CD4-positive, alpha-beta T cell treated with Interleukin-1 beta for 1 hour (primary cell): ENCODE results near the gene RCOR1.
A peak's percentile ranks its signal among the peaks of the same experiment; 100 is the strongest.

ENCODE experiments used
- DNase-seq, 2 donors: peaks; one replicate each; pipeline ENCODE4 v3.0.0-alpha.2; 2020 to 2022

The RCOR1 gene

DNA sequence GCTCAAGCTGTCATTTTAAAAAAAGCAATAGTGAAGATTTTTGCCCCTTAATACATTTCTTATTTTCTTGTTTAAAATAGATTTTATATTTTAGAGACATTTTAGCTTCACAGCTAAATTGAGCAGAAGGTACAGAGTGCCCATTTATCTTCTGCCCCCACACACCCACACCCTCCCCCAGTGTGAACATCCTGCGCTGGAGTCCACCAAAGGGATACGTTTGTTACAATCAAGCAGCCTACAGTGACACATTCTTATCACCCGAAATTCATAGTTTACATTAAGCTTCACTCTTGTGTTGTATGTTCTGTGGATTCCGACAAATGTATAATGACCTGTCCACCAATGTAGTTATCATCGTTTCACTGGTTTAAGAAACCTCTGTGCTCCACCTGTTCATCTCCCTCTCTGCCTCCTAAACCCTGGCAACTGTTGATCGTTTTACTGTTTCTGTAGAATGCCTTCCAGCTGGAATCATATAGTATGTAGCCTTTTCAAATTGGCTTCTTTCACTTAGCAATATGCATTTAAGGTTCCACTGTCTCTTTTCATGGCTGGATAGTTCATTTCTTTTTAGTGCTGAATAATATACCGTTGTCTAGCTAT, 93.8 kb downstream of the RCOR1 start:
- no peak for DNase-seq

DNA sequence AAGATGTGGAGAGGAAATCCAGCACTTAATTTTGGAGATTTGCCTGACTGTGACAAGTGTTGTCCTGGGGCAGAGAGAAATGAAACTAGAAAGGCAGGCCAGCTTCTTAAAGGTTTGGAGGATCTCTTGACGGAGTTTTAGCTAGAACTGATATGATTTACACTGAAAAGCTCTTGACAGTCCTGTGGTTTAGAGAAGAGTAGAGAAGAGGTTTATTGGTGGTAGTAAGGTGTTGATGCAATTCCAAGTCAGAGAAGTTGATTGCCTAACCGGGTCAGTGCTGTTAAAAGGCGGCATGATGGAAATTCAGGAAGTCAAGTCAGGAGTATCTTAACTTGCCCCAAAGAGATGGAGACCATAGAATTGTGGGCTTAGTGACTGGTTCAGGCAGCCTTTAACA, 95.8 kb downstream of the RCOR1 start:
- DNase-seq: no peak

DNA sequence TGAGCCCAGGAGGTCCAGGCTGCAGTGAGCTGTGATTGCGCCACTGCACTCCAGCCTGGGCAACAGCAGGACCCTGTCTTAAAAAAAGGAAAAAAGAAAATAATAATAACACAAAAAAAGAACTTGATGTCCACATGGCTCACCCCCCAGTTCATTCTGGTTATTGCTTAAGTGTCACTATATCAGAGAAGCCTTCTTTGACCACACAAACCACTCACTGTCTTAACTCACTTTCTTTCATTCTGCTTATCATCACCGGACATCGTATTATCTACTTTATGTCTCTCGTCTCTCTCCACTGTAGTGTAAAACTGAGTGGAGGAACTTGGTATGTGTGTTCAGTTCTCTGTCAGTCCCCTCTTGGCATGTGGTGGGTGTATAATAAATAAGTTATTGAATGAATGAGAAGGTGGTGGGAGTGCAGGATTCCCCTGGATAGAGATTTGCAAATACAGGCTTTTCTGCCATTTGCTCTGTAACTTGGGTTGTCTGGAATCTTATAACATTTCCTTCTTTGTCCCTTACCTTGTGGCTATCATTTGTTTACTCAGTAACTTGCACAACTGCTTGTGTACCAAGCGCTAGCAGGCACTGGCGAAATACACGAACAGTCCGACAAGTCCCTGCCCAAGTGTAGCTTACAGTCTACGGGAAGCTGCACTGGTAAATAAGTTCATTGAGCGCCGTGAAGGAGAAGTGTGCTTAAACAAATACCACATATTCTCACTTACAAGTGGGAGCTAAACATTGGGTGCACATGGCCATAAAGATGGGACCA, 98.2 kb downstream of the RCOR1 start:
- DNase-seq: no peak

GRCh38 chr14:102691763-102692162, 99.3 kb downstream of the RCOR1 start:
- no peak for DNase-seq

DNA sequence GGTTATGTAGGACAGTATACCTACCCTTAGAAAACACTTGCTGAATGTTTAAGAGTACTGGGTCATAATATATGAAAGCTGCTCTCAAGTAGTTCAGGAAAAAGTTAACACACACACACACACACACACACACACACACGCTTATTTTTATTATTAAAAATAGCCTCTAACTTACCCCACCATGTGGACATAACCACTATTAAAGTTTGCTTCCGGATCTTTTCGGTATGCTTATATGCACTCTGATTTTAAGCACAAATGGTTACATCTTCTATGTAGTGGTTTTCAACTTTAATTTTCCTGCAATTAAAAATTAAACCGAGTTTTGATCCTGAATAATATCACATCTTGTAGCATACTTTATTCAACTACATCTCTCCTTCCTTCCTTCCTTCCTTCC, 99.9 kb downstream of the RCOR1 start:
- no peak for DNase-seq

DNA sequence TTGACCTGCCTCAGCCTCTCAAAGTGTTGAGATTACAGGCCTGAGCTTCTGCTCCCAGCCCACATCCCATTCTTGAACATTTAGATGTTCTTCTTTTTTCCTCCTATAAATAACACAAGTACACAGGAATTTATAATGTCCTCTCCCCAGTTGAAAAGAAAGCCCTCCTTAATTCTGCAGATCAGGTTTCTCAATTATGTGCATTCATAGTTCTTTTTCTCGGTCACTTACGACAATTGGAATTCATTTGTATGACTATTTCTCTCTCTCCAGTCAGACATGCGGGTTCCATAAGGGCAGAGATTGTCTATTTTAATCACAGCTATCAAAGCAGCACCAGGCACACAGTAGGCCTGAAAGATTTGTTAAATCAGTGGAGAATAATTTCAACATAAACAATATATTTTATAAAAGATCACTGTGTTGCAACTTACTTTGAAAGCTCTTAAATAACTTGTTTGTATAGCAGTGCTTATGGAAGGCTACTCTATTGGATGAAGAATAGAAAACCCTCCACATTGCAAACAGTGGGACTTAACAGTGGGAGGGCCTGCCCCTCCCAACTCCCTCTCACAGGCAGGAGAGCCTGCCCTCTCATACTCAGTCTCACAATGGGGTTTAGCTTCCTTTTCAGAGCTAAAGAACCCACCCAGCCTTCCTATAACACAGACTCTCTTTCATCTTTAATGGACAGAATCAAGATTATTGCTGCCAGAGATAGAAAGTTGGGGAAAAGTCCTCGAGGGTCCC, 100.7 kb downstream of the RCOR1 start:
- DNase-seq: no peak

GRCh38 chr14:102694530-102695166, 102.2 kb downstream of the RCOR1 start:
- DNase-seq: peak; percentile 38 to 72

DNA sequence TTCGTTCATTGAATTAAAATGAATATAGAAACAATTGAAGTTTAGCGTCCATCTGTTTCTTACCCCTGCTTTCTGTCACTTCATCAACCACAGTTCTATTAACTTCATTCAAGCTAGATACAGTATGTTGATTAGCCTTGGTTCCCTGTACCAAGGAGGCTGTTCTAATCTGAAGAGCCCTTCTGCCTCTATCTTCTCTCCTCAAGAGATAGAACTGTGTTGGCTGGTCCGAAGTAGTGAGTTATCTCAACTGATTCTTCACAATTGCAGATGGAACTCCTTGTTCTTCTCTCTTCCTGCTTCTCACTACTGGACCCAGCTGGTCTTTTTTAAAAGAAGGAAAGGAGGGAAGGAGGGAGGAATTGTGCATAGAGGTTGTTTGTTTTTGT, 102.7 kb downstream of the RCOR1 start:
- no peak for DNase-seq

- DNase-seq: no peak
Observed at GRCh38 chr14:102696332-102696731, 103.9 kb downstream of the RCOR1 start.

DNA sequence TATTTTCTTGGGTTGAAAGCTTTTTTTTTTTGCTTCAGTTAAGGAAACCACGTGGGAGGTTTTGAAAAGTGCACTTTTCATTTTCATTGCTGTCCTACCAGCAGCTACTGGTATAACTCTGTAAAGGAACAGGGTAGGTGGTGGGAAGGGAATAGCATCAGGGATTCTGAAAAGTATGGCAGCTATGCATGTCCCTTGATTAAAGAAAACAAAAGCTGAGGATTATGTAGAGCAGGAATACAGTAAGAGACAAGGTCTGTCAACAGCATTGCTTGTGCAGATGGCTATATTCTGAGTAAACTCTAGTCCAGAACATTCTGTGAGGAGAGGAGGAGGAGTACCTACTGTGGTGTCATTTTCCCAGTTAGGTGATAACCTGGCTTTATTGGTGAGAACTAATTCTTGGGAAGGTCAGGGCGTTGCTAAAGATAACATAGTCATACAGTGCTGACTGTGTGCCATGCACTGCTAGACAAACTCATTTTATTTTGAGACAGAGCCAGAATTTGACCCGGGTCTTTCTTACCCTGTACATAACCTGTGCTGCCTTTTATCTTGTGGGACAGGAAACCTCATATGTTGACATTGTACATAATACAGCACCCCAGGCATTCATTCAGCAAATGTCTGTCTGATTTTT, 104.5 kb downstream of the RCOR1 start:
- DNase-seq: no peak

- DNase-seq: no peak
Observed at GRCh38 chr14:102697501-102697900, 105.1 kb downstream of the RCOR1 start.

- DNase-seq: no peak
Observed at GRCh38 chr14:102699416-102700110, 107.1 kb downstream of the RCOR1 start.

GRCh38 chr14:102708494-102708893, 116.0 kb downstream of the RCOR1 start:
- DNase-seq: no peak

GRCh38 chr14:102711207-102711606, 118.8 kb downstream of the RCOR1 start:
- no peak for DNase-seq

DNA sequence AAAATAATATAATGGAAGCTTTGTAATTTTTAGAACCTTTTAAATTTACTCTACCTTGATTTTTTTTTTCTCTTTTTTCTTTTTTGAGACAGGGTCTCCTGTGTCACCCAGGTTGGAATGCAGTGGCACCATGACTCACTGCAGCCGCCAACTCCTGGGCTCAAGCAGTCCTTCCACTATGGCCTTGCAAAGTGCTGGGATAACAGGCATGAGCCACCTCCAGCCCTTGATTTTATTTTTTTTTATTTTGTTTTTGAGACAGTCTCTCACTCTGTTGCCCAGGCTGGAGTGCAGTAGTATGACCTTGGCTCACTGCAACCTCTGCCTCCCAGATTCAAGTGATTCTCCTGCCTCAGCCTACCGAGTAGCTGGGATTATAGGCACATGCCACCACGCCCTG, 119.5 kb downstream of the RCOR1 start:
- DNase-seq: no peak

- DNase-seq: no peak
Observed at GRCh38 chr14:102717276-102717675, 124.8 kb downstream of the RCOR1 start.

GRCh38 chr14:102722646-102723045, 130.2 kb downstream of the RCOR1 start:
- DNase-seq: no peak

GRCh38 chr14:102723650-102724049, 131.2 kb downstream of the RCOR1 start:
- DNase-seq: no peak

GRCh38 chr14:102726191-102726949, 133.9 kb downstream of the RCOR1 start:
- no peak for DNase-seq

- no peak for DNase-seq
Observed at GRCh38 chr14:102727336-102728095, 135.1 kb downstream of the RCOR1 start.

- no peak for DNase-seq
Observed at GRCh38 chr14:102728501-102728900, 136.1 kb downstream of the RCOR1 start.
